Loucy (cell line): ENCODE measurements around the gene TCF19.
"Not testable (repeated sequence)": the region's sequence is repeated elsewhere in the genome, so short reads cannot be mapped to it uniquely, and the experiment has no call there.

ENCODE experiments used
- H2AFZ ChIP-seq: fragments of 200-600 bp; sonication (generic); 2 replicates; pipeline ENCODE4 v1.6.0; 2016; ENCODE audit warnings: antibody characterized with exemption, mild to moderate bottlenecking, low read length, moderate library complexity
- H3F3A ChIP-seq: fragments of 200-600 bp; 2 replicates; pipeline ENCODE4 v1.6.0; 2016; ENCODE audit warnings: antibody characterized with exemption, low read depth, mild to moderate bottlenecking
- H3K27me3 ChIP-seq: fragments of 200-600 bp; sonication (generic); 2 replicates; pipeline ENCODE4 v1.6.1; 2014; ENCODE audit warnings: low read length, mild to moderate bottlenecking; ENCODE audit not compliant: insufficient read depth, poor library complexity, severe bottlenecking
- H3K36me3 ChIP-seq: fragments of 200-600 bp; sonication (generic); 2 replicates; pipeline ENCODE4 v1.6.1; 2016; ENCODE audit warnings: low read length; ENCODE audit not compliant: insufficient read depth
- H3K4me1 ChIP-seq: fragments of 200-600 bp; sonication (generic); 2 replicates; pipeline ENCODE4 v1.5.1; 2014; ENCODE audit warnings: low read length, mild to moderate bottlenecking; ENCODE audit not compliant: insufficient read depth, poor library complexity, severe bottlenecking
- H3K4me2 ChIP-seq: fragments of 200-600 bp; sonication (generic); 2 replicates; pipeline ENCODE4 v1.6.0; 2014; ENCODE audit warnings: antibody characterized with exemption, low read length, low read depth, mild to moderate bottlenecking; ENCODE audit not compliant: poor library complexity, severe bottlenecking
- H3K4me3 ChIP-seq: fragments of 200-600 bp; sonication (generic); 2 replicates; pipeline ENCODE4 v1.5.1; 2014; ENCODE audit warnings: low read length, mild to moderate bottlenecking, mixed read lengths; ENCODE audit not compliant: poor library complexity, severe bottlenecking
- H3K79me2 ChIP-seq: fragments of 200-600 bp; sonication (generic); 2 replicates; pipeline ENCODE4 v1.6.1; 2014; ENCODE audit warnings: low read length; ENCODE audit not compliant: insufficient read depth
- H3K9ac ChIP-seq: fragments of 200-600 bp; sonication (generic); 2 replicates; pipeline ENCODE4 v1.6.0; 2014; ENCODE audit warnings: mild to moderate bottlenecking, low read depth, low read length, moderate library complexity; ENCODE audit not compliant: poor library complexity, severe bottlenecking
- H3K9me2 ChIP-seq: fragments of 200-600 bp; sonication (generic); replicated peaks from 2 replicates; pipeline ENCODE4 v1.6.1; 2016; ENCODE audit warnings: low read depth, low read length, mixed read lengths
- H3K9me3 ChIP-seq: fragments of 200-600 bp; sonication (generic); 2 replicates; pipeline ENCODE4 v1.6.1; 2014; ENCODE audit warnings: mild to moderate bottlenecking, antibody characterized with exemption, low read length, low read depth; ENCODE audit not compliant: insufficient read depth
- H4K20me1 ChIP-seq: fragments of 200-600 bp; sonication (generic); 2 replicates; pipeline ENCODE4 v1.6.0; 2014; ENCODE audit warnings: antibody characterized with exemption, low read length, mild to moderate bottlenecking; ENCODE audit not compliant: insufficient read depth, poor library complexity, severe bottlenecking
- CTCF ChIP-seq: fragments of 200-600 bp; sonication (generic); conservative IDR thresholded peaks from 2 replicates; pipeline ENCODE4 v1.5.1; 2014; ENCODE audit warnings: mild to moderate bottlenecking, antibody characterized with exemption, low read length
- EZH2phosphoT487 ChIP-seq: fragments of 200-600 bp; IDR thresholded peaks from 2 replicates; pipeline ENCODE4 v1.6.1; 2018; ENCODE audit warnings: antibody characterized with exemption, mild to moderate bottlenecking, moderate library complexity, borderline replicate concordance

Gene TCF19

GRCh38 chr6:31186052-31186734, 27.8 kb downstream of the TCF19 start:
- no peak overlapping the region for H3K9ac ChIP-seq
- no peaks in the 10 kb centered on the region for H3K36me3 ChIP-seq
- H2AFZ ChIP-seq, result no peak overlapping the region
- no peaks in the 10 kb centered on the region for H3K79me2 ChIP-seq
- no peak overlapping the region for H3K4me2 ChIP-seq
- H3K9me2 ChIP-seq, result no peaks in the 10 kb centered on the region
- no peaks in the 10 kb centered on the region for H3K4me1 ChIP-seq
- H3K27me3 ChIP-seq, result no peaks in the 10 kb centered on the region
- no peak overlapping the region for H3K4me3 ChIP-seq
- no peaks in the 10 kb centered on the region for H3K9me3 ChIP-seq
- TF ChIP-seq CTCF, result no peak
- TF ChIP-seq EZH2phosphoT487, result no peak
- no peaks in the 10 kb centered on the region for H4K20me1 ChIP-seq
- H3F3A ChIP-seq, result no peaks in the 10 kb centered on the region

- no peaks in the 10 kb centered on the region for H3K79me2 ChIP-seq
- H3K4me3 ChIP-seq, result no peak overlapping the region
- no peak overlapping the region for H3K9ac ChIP-seq
- no peaks in the 10 kb centered on the region for H3F3A ChIP-seq
- no peaks in the 10 kb centered on the region for H3K9me2 ChIP-seq
- no peaks in the 10 kb centered on the region for H3K9me3 ChIP-seq
- no peak overlapping the region for H3K4me2 ChIP-seq
- H3K27me3 ChIP-seq, result no peaks in the 10 kb centered on the region
- H3K4me1 ChIP-seq, result no peaks in the 10 kb centered on the region
- no peak overlapping the region for H2AFZ ChIP-seq
- no peaks in the 10 kb centered on the region for H4K20me1 ChIP-seq
- no peaks in the 10 kb centered on the region for H3K36me3 ChIP-seq
- TF ChIP-seq CTCF (no peak), EZH2phosphoT487 (no peak)
Observed at GRCh38 chr6:31187780-31188194, 29.4 kb downstream of the TCF19 start.

- not testable (repeated sequence) for H3K27me3 ChIP-seq, H3K9ac ChIP-seq, H3K4me2 ChIP-seq, H3K4me1 ChIP-seq, H3K79me2 ChIP-seq, H3F3A ChIP-seq, H3K9me3 ChIP-seq, H4K20me1 ChIP-seq, H3K36me3 ChIP-seq, H2AFZ ChIP-seq, H3K9me2 ChIP-seq, H3K4me3 ChIP-seq
Observed at GRCh38 chr6:31189223-31189622, 30.8 kb downstream of the TCF19 start.

GRCh38 chr6:31190488-31190887, 32.1 kb downstream of the TCF19 start:
- Histone ChIP-seq H3K9ac (no peak overlapping the region), H3K79me2 (peaks cover 2% of the 10 kb centered on the region; the same call in 1 of the 2 replicates), H3K4me3 (no peak overlapping the region), H3K4me2 (no peak overlapping the region), H3K9me2 (no peaks in the 10 kb centered on the region), H3K27me3 (no peaks in the 10 kb centered on the region), H3K36me3 (no peaks in the 10 kb centered on the region), H2AFZ (no peak overlapping the region), H3F3A (no peaks in the 10 kb centered on the region), H3K4me1 (peaks cover 3% of the 10 kb centered on the region), H3K9me3 (no peaks in the 10 kb centered on the region), H4K20me1 (no peaks in the 10 kb centered on the region)
- no peak for TF ChIP-seq EZH2phosphoT487
- TF ChIP-seq CTCF, result no peak
